Pancreas (tissue), 10 donors: ENCODE data around the gene POLR1H. TPM values are rescaled to one million over a fixed set of nuclear protein-coding genes. Genes with fewer than 3 reads are reported as not detected.

Experiments used
- ATAC-seq, 4 donors: fragments of 200-7000 bp; cut with Tn5 transposase; one replicate each; pipeline versions ENCODE4 v1.8.0 to v1.9.1; 2020; ENCODE audit warnings: mild to moderate bottlenecking in 4 of 4, moderate library complexity in 4 of 4
- DNase-seq, 6 donors: peaks; one replicate each; pipeline ENCODE4 v3.0.0-alpha.2; 2020
- FAIRE-seq: peaks from 2 replicates; lab custom pipeline; 2012; peaks lifted over from hg19 to GRCh38; lab: Jason Lieb, UNC
- H3K27ac ChIP-seq, 4 donors: fragments of 200-600 bp; sonication (generic); 1 replicate in 3 of 4; 2 replicates in 1 of 4; pipeline versions ENCODE4 v1.5.0 to v1.8.0; 2020
- H3K27me3 ChIP-seq, 4 donors: fragments of 200-600 bp; one replicate each; pipeline ENCODE4 v1.8.0; 2021
- H3K36me3 ChIP-seq, 3 donors: fragments of 200-600 bp; sonication (generic) in 1 of 3; one replicate each; pipeline versions ENCODE4 v1.5.0 to v1.8.0; 2020 to 2021
- H3K4me1 ChIP-seq, 3 donors: fragments of 200-600 bp; one replicate each; pipeline ENCODE4 v1.8.0; 2021
- H3K4me3 ChIP-seq, 4 donors: fragments of 200-600 bp; sonication (generic) in 2 of 4; one replicate each; pipeline versions ENCODE4 v1.5.0 to v1.8.0; 2020 to 2021
- H3K9me3 ChIP-seq, 4 donors: fragments of 200-600 bp; one replicate each; pipeline ENCODE4 v1.8.0; 2021
- CTCF ChIP-seq, 4 donors: fragments of 200-600 bp; sonication (generic) in 3 of 4; IDR thresholded peaks; one replicate each; pipeline versions ENCODE4 v1.5.0 to v1.8.0; 2021; ENCODE audit warnings: antibody characterized with exemption in 4 of 4
- WGBS, 2 donors: extraction: QIAGEN DNeasy Blood & Tissue Kit; methylation state at CpG; one replicate each; pipeline ENCODE4 v1.1.7; 2013; 5-methylcytosine and 5-hydroxymethylcytosine counted together
- intact Hi-C, 3 donors: fragments of 100-400 bp; cut with DNase I; formaldehyde crosslinking; loops; one replicate each; pipeline versions ENCODE4 v1.11.1 to v1.14.2; 2022
- polyA plus RNA-seq, 2 donors: library from polyadenylated mRNA; stranded (reverse); fragments of 200-250 nt; gene quantifications; one replicate each; pipeline ENCODE4 v1.2.3, GENCODE V29; 2013
- total RNA-seq, 6 donors: library from RNA; stranded (reverse); fragmentation: NEBNext Ultra II Directional in 4 of 6; extraction: Animal tissue kit (Norgen Biotek cat#: 25700) in 4 of 6; gene quantifications; one replicate each; pipeline versions ENCODE4 v1.2.1 to v1.2.4, GENCODE V29; 2021 to 2023
- donor health status: healthy with polysubstance abuse.
- donor health status: DM: no; HTN: no; CAD: no; lungs with moderate emphysema.
- donor health status: DM: no; HTN: no; CAD: no.
- donor health status: control.
- donor health status: control.
- donor health status: Bipolar disorder and iron deficiency.
- donor health status: DM: yes; HTN: yes; CAD: no.
- donor health status: DM: no; HTN: no; CAD: no.
- donor health status: DM: no; HTN: no; CAD: no.
- donor health status: DM: yes; HTN: yes; CAD: no.

The POLR1H gene
- total and polyA plus RNA-seq, 8 donors = 12.5 to 29.8 (median 14.0) TPM

- Histone ChIP-seq H3K36me3 (no peaks in the 10 kb centered on the region), H3K9me3 (no peaks in the 10 kb centered on the region), H3K4me3 (no peak overlapping the region), H3K27me3 (no peaks in the 10 kb centered on the region), H3K4me1 (no peaks in the 10 kb centered on the region), H3K27ac (no peak overlapping the region)
- 37 to 54% methylated on average over 11 of the region's 11 CpGs for WGBS, 2 donors
- intact Hi-C loops = no loop called here
- TF ChIP-seq CTCF (IDR thresholded peaks at IDR 0.05) = no peak
- peak; percentile 35 to 75 (median 64) for ATAC-seq
- DNase-seq = no peak
- no peak for FAIRE-seq
Measured at GRCh38 chr6:30091577-30092381, 30.7 kb downstream of the POLR1H start.

DNA sequence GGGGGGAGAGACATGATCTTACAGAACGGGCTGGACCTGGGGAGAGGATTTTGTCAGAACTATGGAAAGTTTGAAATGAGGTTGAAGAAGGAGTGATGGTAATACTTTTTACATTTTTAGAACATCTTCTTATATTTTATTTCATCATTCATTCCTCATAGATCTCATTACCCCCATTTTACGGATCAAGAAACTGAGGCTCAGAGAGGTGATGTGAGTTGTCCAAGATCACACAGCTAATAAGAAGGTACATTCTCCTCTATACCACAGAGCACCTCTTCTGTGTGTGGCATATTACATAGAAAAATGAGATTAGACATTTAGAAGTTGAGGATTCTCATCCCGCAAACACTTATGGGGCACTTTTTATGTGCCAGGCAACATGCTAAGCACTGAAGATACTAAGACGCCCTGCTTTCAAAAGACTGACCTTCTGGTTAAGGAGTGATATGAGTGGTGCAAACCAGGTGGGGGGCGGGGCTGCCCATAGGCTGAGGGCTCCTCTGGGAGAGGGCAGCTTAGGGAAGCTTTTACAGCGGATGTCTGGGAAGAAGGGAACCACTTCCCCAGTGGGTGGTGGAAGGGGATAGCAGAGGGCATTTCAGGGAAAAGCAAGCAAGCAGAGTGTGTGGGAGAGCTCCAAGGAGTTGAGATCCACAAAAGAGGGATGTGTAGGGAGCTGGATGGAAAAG lies 31.9 kb downstream of the POLR1H start:
- ATAC-seq (no peak), FAIRE-seq (no peak), DNase-seq (no peak)
- Histone ChIP-seq H3K9me3 (no peaks in the 10 kb centered on the region), H3K4me1 (no peaks in the 10 kb centered on the region), H3K27ac (no peak overlapping the region), H3K4me3 (no peak overlapping the region), H3K36me3 (no peaks in the 10 kb centered on the region), H3K27me3 (no peaks in the 10 kb centered on the region)
- TF ChIP-seq CTCF (IDR thresholded peaks at IDR 0.05) = no peak
- intact Hi-C loops = no loop called here
- 70 to 74% methylated on average over 6 of the region's 6 CpGs for WGBS, 2 donors

DNA sequence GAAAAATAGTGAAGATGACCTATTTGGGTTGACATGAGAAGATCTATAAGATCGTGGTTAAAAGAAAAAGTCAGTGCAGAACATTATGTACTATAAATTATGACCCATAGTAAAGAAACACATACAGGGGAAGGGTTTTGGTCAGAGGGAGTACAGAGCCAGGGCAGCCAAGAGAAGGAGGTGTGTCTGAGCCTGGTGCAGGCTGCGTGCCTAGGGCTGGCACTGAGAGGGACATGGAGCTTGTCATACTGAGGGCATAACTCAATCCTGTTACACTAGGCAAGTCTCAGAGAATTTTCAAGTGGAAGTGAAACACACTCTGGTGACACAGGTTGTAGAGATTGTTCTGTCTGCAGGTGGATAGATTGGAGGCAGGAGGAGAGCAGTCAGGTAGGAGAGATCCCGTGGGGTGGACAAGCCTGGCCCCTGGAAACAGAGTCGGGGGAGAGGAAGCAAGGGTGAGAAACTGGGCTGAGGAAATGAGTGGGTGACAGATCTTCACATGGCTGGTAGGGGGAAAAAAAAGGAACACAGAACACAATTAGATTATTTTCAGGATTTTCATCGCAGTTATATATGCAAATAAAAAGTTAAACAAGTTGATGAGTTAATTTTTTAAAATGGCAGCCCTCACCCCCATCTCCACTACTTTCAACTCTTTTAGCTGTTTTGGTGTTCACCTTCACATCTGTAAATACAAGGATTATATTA lies 33.0 kb downstream of the POLR1H start:
- no peak for FAIRE-seq
- 44 to 56% methylated on average over 5 of the region's 5 CpGs for WGBS, 2 donors

GRCh38 chr6:30096829-30097228 lies 35.8 kb downstream of the POLR1H start:
- Histone ChIP-seq H3K4me1 (peaks cover 4 to 8% (median 7%) of the 10 kb centered on the region in 3 donors), H3K4me3 (no peak overlapping the region), H3K9me3 (no peaks in the 10 kb centered on the region), H3K27me3 (peaks cover 0 to 6% (median 0%) of the 10 kb centered on the region in 4 donors), H3K27ac (no peak overlapping the region), H3K36me3 (no peaks in the 10 kb centered on the region)
- FAIRE-seq (no peak), DNase-seq (no peak), ATAC-seq (no peak)
- no peak for TF ChIP-seq CTCF (IDR thresholded peaks at IDR 0.05)
- 31% methylated on average over 1 of the region's 1 CpG for WGBS, 2 donors
- intact Hi-C loops = no loop called here

More for the DNA sequence above, 33.0 kb downstream of the POLR1H start:
- no peaks in the 10 kb centered on the region for H3K4me1 ChIP-seq
- H3K27me3 ChIP-seq = no peaks in the 10 kb centered on the region
- no peak overlapping the region for H3K27ac ChIP-seq
- DNase-seq = no peak
- TF ChIP-seq CTCF (IDR thresholded peaks at IDR 0.05) = no peak
- intact Hi-C loops = no loop called here
- no peak for ATAC-seq
- no peaks in the 10 kb centered on the region for H3K9me3 ChIP-seq
- no peaks in the 10 kb centered on the region for H3K36me3 ChIP-seq
- no peak overlapping the region for H3K4me3 ChIP-seq
